ENCODE data around the gene CCDC59.

Gene CCDC59

GRCh38 chr12:82314406-82314892, 43.7 kb downstream of the CCDC59 start:
- peak; percentile 87 to 89 for DNase-seq

All from SHP77 (cell line).